LNCAP (cell line): ENCODE results near the gene CD34.

Source experiments
- TF ChIP-seq, protein P1 (sequence below): fragments of 450-650 bp; IDR thresholded peaks from 2 replicates; pipeline ENCODE4 v1.5.1; 2017; ENCODE audit warnings: mild to moderate bottlenecking

The CD34 gene

DNA sequence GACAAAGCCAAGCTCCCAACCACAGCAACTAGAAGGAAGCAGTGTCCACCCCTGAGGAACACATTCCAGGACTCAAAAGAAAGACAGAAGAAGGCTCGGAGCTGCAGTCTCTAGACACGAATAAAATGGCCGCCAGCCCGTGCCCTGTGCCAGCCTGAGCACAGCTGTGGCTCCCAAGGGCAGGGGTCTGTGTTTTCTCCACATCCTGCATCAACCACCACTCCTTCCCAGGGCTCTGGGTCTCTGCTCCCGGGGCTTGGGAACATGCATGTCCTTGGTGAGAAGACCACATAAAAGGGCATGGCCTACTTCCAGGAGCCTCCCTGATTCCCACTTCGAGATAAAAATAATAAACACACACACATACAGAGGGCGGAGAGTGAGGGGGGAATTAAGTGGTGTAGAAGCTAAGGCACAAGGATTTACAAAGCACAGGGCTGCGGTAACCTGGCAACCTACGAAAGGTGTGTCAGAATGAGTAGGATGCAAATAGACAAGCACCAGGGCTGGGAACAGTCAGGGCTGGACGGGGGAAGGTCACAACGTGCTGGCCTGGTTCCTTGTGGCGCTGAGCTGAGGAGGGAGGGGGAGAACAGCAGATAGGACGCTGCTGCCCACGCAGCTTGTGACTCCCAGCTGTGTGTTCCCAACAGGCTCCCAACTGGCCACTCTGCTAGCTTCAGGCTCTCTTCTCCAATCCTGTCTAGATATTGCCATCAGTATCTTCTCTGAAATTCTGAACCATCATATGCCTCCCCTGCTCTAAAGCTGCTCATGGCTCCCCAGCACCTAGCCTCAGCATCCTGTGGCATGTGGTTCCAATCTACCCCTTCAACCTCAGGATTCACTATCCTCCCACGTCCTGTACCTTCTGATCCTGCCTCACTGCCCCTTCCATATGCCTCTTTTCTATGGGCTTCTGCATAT lies 72.5 kb downstream of the CD34 start:
- TF ChIP-seq, protein P1, sequence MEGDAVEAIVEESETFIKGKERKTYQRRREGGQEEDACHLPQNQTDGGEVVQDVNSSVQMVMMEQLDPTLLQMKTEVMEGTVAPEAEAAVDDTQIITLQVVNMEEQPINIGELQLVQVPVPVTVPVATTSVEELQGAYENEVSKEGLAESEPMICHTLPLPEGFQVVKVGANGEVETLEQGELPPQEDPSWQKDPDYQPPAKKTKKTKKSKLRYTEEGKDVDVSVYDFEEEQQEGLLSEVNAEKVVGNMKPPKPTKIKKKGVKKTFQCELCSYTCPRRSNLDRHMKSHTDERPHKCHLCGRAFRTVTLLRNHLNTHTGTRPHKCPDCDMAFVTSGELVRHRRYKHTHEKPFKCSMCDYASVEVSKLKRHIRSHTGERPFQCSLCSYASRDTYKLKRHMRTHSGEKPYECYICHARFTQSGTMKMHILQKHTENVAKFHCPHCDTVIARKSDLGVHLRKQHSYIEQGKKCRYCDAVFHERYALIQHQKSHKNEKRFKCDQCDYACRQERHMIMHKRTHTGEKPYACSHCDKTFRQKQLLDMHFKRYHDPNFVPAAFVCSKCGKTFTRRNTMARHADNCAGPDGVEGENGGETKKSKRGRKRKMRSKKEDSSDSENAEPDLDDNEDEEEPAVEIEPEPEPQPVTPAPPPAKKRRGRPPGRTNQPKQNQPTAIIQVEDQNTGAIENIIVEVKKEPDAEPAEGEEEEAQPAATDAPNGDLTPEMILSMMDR, result no peak

DNA sequence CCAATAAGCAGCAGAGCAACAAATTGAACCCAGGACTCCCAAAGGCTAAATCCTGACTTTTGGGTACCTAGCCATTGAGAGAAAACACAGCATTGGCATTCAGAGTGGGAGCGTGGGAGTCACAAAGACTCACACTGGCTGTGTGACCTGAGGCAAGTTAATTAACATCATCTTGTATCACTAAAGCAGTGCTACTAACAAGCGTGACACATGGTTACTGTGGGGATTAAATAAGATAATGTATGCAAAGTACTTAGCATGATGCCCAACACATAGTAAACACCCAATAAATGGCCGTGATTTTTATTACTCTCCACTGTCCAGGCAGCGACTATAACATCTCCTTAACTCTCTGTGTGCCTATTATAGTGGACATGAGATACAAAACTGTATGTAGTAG lies 73.3 kb downstream of the CD34 start:
- TF ChIP-seq, protein P1, result no peak

DNA sequence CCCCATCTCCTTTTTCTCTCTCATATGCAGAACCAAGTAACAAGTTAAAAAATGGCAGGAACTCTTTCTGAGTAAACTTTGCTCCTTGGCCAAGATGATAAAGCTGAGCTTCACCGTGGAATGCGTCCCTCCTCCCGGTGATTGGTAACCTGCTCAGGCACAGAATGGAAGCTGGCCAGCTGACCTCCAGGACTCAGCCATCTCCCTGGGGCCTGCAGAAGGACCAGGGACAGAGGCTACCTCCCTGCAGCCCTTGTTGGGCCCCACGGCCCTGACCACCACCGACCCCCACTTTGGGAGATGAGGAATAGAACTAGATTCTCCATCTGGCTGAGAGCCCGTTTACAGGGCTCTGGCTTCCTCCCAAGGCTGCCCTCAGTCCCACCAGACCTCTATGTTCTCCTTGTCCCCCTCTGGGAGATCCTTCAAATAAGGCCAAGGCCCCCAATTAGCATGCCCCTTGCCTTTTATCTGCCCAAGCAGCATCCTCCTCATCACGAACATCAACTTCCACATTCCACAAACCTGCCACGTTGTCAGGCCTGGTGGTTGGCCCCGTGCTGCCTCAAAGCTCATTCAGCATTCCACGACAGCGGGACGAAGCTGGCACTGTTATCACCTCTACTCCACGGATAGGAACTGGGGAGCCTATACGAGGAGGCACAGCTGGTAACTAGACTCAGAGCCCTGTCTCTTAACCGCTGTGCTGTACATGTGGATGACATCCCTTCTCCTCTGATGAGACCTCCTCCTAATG lies 74.2 kb downstream of the CD34 start:
- TF ChIP-seq, protein P1, result no peak

DNA sequence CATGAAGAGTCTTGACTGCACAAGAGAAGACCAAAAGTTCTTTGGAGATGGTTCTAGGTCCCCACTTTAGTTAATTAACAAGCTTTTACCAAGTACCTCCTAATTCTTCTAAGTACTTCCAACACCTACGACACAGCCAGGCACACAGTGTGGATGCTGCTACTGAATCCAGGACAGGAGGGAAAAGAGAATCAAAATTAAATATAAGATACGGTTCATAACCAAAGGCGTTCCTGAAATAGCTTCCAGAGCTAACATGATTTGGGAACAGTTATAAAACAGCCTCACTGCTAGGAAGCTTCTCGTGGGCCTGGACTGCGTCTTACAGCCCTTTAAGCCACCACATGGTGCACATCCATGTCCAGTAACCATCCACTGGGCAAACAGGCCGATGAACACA lies 75.0 kb downstream of the CD34 start:
- TF ChIP-seq, protein P1, result no peak

DNA sequence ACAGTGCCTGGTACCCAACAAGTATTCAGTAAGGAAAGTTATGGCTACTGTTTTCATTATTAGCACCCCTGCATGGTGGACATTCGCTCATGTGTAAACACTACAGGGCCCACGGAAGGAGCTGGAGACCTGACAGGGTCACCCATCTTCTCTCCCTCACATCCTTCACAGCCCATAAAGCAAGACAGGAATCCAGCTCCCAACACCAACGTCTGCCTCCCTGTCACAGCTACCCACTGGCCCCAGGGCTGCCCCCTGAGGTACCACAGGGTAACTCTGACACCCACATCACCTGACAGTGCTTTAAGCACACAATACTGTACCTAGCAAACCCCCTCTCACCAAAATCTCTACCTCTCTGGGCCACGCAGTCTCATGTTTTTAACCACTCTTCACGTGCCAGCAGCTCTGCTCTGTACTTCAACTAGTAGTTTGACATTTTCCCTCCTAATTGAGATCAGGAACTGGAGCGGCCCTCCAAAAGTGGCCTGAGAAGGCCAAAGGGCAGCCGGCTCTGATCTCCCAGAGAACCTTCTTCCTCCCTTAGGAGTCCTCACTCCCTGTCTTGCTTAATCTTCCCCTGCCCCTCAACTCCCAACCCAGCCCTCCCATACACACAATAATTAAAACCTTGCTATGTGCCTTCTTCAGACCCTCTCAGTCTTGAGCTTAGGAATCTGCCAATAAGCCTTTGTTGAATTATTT lies 76.8 kb downstream of the CD34 start:
- TF ChIP-seq, protein P1, result no peak

DNA sequence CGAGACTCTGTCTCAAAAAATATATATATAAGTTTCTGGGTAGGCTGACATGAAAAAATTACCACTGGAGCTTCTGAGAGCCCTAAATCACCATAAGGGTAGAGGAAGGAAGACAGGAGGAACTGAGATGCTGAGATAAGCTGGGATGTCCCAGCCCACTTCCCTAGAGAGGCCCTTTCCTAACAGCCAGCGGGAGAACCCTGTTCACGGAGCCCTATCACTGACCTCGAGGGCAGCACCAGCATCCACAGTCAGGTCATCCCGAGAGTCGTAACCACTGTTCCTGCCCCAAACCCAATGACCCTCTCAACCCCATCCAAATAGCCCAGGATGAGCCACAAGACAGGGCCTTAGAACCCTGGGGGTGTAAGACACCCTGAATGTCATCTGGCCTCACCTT lies 77.5 kb downstream of the CD34 start:
- TF ChIP-seq, protein P1, result no peak

DNA sequence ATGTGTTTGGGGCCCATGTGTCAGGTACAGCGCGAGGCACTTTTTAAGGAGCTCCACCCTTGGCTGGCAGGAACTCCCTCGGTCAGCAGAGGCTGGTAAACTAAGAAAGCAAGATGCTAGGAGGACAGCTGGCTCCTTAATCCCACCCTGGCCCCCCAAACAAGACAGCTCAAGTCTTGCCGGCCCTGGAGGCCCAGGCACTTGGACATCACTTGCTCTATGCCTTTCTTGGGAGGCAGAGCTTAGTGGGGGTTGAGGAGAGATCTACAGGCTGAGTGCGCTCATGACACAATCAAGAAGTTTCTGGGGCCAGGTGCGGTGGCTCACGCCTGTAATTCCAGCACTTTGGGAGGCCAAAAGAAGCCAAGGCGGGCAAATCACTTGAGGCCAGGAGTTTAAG lies 78.1 kb downstream of the CD34 start:
- TF ChIP-seq, protein P1, result no peak
